ENCODE data around the gene CPNE4. TPM values are rescaled to one million over a fixed set of nuclear protein-coding genes. Genes with fewer than 3 reads are reported as not detected.

Gene CPNE4
- total and polyA plus RNA-seq, 2 donors (not counting 3 experiments of a cell fraction or from before 2014, with no cell fraction given) = not detected

DNA sequence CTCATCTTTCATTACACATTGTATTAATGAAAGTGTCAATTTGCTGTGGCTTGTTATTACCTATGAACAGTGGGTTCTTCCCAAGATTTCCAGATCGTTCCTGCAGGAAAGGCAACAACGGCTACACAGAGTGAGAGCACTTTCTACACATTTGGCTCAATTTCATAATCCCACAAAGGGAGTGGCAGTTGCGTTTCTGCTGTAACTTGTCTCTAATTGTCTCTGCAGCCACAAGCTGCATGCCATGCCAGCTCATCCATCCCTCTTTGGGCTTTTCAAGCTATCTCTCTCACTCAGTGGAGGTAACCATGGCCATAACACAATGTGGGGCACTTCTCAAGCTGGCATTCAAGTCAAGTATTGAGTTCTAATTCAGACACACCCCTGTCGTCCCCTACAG, 27.7 kb upstream of the CPNE4 start:
- no peaks in the 10 kb centered on the region for H3K27me3 ChIP-seq (ENCODE audit: control insufficient read depth in 2 of 2, insufficient read depth in 2 of 2, low read length in 2 of 2)
- FAIRE-seq = no peak
- intact Hi-C loops (cut with micrococcal nuclease) (no loop called here), dilution Hi-C loops (cut with MboI; ENCODE audit: extremely low pct_ligation_motif_present, low sequenced_read_pairs) (no loop called here)
- TF ChIP-seq, protein P1, sequence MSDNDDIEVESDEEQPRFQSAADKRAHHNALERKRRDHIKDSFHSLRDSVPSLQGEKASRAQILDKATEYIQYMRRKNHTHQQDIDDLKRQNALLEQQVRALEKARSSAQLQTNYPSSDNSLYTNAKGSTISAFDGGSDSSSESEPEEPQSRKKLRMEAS (IDR thresholded peaks at IDR 0.05; ENCODE audit: insufficient read depth, insufficient read length) = no peak
- TF ChIP-seq MYC (IDR thresholded peaks at IDR 0.05; ENCODE audit: low read depth, low read length) = no peak
- no peaks in the 10 kb centered on the region for H3K9me1 ChIP-seq (replicated peaks; ENCODE audit: control insufficient read depth, extremely low read depth, insufficient read depth, low read length)
- H2AFZ ChIP-seq (ENCODE audit: low read depth, low read length) = no peak overlapping the region
- no peaks in the 10 kb centered on the region for H3K36me3 ChIP-seq (ENCODE audit: control insufficient read depth in 2 of 2, extremely low read depth in 1 of 2, insufficient read depth in 2 of 2, low read length in 2 of 2)
- no peak overlapping the region for H3K27ac ChIP-seq (ENCODE audit: insufficient read depth, low read depth, low read length)
- no TSS peak for BruUV-seq (replicated peaks)
- H3K4me2 ChIP-seq (ENCODE audit: insufficient read depth, low read length) = no peak overlapping the region
- ChIA-PET CTCF (no interaction called here), POLR2A (no interaction called here)
- no peaks in the 10 kb centered on the region for H3K4me1 ChIP-seq (ENCODE audit: control insufficient read depth, extremely low read depth, insufficient read depth, low read length)
- no peak overlapping the region for H3K4me3 ChIP-seq (replicated peaks in 1 of 3; ENCODE audit: insufficient read depth in 1 of 3, low read depth in 1 of 3, low read length in 3 of 3)
- H3K9me3 ChIP-seq (replicated peaks; ENCODE audit: control insufficient read depth, insufficient read depth, low read length) = no peaks in the 10 kb centered on the region
- no peaks in the 10 kb centered on the region for H3K79me2 ChIP-seq (ENCODE audit: control insufficient read depth, insufficient read depth, low read length)
- no peak overlapping the region for H3K9ac ChIP-seq (replicated peaks; ENCODE audit: extremely low read depth, insufficient read depth, low read length)
- no peak for DNase-seq (ENCODE audit: low read depth, low spot score)
- no peaks in the 10 kb centered on the region for H4K20me1 ChIP-seq (replicated peaks; ENCODE audit: control insufficient read depth, extremely low read depth, insufficient read depth, low read length)

DNA sequence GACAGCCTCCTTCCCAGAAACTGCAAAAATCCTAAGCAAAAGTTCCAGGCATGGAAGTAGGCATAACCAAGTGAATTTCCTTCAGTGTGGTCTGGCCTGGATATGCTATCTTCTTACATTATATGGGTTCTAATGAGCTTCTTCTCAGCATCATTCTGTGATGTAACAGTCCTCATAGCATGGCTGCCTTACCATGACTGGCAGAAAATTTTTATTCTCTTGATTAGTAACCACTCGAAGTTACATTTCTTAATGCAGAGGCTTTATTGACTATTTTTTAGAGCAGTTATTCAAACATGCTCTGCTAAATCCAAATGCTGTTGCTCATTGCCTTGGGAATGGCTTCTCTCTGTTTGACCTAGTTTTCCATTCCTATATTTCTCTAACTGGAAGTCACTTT, 21.1 kb upstream of the CPNE4 start:
- Histone ChIP-seq H3K27me3 (ENCODE audit: control insufficient read depth in 2 of 2, insufficient read depth in 2 of 2, low read length in 2 of 2) (no peaks in the 10 kb centered on the region), H3K4me2 (ENCODE audit: insufficient read depth, low read length) (no peak overlapping the region), H3K4me1 (ENCODE audit: control insufficient read depth, extremely low read depth, insufficient read depth, low read length) (no peaks in the 10 kb centered on the region), H3K36me3 (ENCODE audit: control insufficient read depth in 2 of 2, extremely low read depth in 1 of 2, insufficient read depth in 2 of 2, low read length in 2 of 2) (no peaks in the 10 kb centered on the region), H3K27ac (ENCODE audit: insufficient read depth, low read depth, low read length) (no peak overlapping the region), H3K9ac (replicated peaks; ENCODE audit: extremely low read depth, insufficient read depth, low read length) (no peak overlapping the region), H3K4me3 (replicated peaks in 1 of 3; ENCODE audit: insufficient read depth in 1 of 3, low read depth in 1 of 3, low read length in 3 of 3) (no peak overlapping the region), H2AFZ (ENCODE audit: low read depth, low read length) (no peak overlapping the region), H3K79me2 (ENCODE audit: control insufficient read depth, insufficient read depth, low read length) (no peaks in the 10 kb centered on the region), H4K20me1 (replicated peaks; ENCODE audit: control insufficient read depth, extremely low read depth, insufficient read depth, low read length) (no peaks in the 10 kb centered on the region), H3K9me1 (replicated peaks; ENCODE audit: control insufficient read depth, extremely low read depth, insufficient read depth, low read length) (no peaks in the 10 kb centered on the region), H3K9me3 (replicated peaks; ENCODE audit: control insufficient read depth, insufficient read depth, low read length) (no peaks in the 10 kb centered on the region)
- no peak for FAIRE-seq
- POLR2A ChIA-PET = no interaction called here
- intact Hi-C loops (cut with micrococcal nuclease) (no loop called here), dilution Hi-C loops (cut with MboI; ENCODE audit: extremely low pct_ligation_motif_present, low sequenced_read_pairs) (no loop called here)
- no peak for TF ChIP-seq GATA2 (IDR thresholded peaks at IDR 0.05; ENCODE audit: insufficient read depth, insufficient read length, low read depth, low read length)
- TF ChIP-seq FOS (IDR thresholded peaks at IDR 0.05; ENCODE audit: borderline replicate concordance, insufficient read depth, low read length) = no peak
- no peak for TF ChIP-seq EZH2 (IDR thresholded peaks at IDR 0.05; ENCODE audit: borderline replicate concordance, low read depth, low read length, severe bottlenecking)
- no peak for TF ChIP-seq JUN (IDR thresholded peaks at IDR 0.05; ENCODE audit: borderline replicate concordance, insufficient read depth, insufficient read length, low read depth)
- no peak for TF ChIP-seq POLR2AphosphoS5 (IDR thresholded peaks at IDR 0.05; ENCODE audit: insufficient read depth, low read depth, low read length)
- no peak for TF ChIP-seq POLR2A (IDR thresholded peaks at IDR 0.05; ENCODE audit: low read depth, low read length)
- no peak for TF ChIP-seq MYC (IDR thresholded peaks at IDR 0.05; ENCODE audit: low read depth, low read length)
- TF ChIP-seq, protein P2, sequence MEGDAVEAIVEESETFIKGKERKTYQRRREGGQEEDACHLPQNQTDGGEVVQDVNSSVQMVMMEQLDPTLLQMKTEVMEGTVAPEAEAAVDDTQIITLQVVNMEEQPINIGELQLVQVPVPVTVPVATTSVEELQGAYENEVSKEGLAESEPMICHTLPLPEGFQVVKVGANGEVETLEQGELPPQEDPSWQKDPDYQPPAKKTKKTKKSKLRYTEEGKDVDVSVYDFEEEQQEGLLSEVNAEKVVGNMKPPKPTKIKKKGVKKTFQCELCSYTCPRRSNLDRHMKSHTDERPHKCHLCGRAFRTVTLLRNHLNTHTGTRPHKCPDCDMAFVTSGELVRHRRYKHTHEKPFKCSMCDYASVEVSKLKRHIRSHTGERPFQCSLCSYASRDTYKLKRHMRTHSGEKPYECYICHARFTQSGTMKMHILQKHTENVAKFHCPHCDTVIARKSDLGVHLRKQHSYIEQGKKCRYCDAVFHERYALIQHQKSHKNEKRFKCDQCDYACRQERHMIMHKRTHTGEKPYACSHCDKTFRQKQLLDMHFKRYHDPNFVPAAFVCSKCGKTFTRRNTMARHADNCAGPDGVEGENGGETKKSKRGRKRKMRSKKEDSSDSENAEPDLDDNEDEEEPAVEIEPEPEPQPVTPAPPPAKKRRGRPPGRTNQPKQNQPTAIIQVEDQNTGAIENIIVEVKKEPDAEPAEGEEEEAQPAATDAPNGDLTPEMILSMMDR (IDR thresholded peaks at IDR 0.05; ENCODE audit: extremely low read depth in 1 of 2, insufficient read depth in 1 of 2, low read depth in 1 of 2, low read length in 2 of 2) = no peak
- TF ChIP-seq, protein P1 (IDR thresholded peaks at IDR 0.05; ENCODE audit: insufficient read depth, insufficient read length) = no peak
- no peak for DNase-seq (ENCODE audit: low read depth, low spot score)
- no TSS peak for BruUV-seq (replicated peaks)
- CTCF ChIA-PET = no interaction called here

All from endothelial cell of umbilical vein (primary cell).